BJ (cell line): ENCODE results near the gene RERE. TPM values are rescaled to one million over a fixed set of nuclear protein-coding genes. Genes with fewer than 3 reads are reported as not detected.

Experiments used
- CTCF ChIA-PET: fragments of 350-600 bp; formaldehyde crosslinking; extraction: SDS; loops from one replicate; lab custom pipeline; 2021; ENCODE audit warnings: antibody characterized with exemption, inconsistent platforms; lab: Yijun Ruan, JAX
- POLR2A ChIA-PET: fragments of 300-600 bp; sonication (Branson Sonifier 250); formaldehyde crosslinking; extraction: SDS; loops from one replicate; lab custom pipeline; 2021; ENCODE audit warnings: antibody characterized with exemption; lab: Charles Lee
- DNase-seq: peaks from one replicate; pipeline ENCODE4 v3.0.0-alpha.2; 2011; ENCODE audit warnings: low read depth
- H3K27me3 ChIP-seq: 2 replicates; pipeline ENCODE4 v1.6.0; 2011; ENCODE audit warnings: low read length; ENCODE audit not compliant: control insufficient read depth, insufficient read depth
- H3K36me3 ChIP-seq: 2 replicates; pipeline ENCODE4 v1.5.1; 2011; ENCODE audit warnings: low read length; ENCODE audit not compliant: control insufficient read depth, insufficient read depth
- H3K4me3 ChIP-seq: 2 replicates; pipeline ENCODE4 v1.5.1; 2011; ENCODE audit warnings: low read depth, mild to moderate bottlenecking, control low read depth, low read length
- CTCF ChIP-seq: IDR thresholded peaks from 2 replicates; pipeline ENCODE4 v1.5.1; 2011; ENCODE audit warnings: low read depth, mild to moderate bottlenecking, control low read depth, inconsistent platforms, low read length, moderate library complexity; ENCODE audit not compliant: insufficient read depth
- polyA plus RNA-seq: library from polyadenylated mRNA; depleted of rRNA; stranded (reverse); fragments of >200 nt; gene quantifications from 2 replicates; pipeline ENCODE4 v1.2.3, GENCODE V29; 2011

Gene RERE
- polyA plus RNA-seq, 1 experiment = 3.8 TPM

- no peak overlapping the region for H3K4me3 ChIP-seq
- CTCF ChIA-PET = interaction anchor here (0.9 to 3.9 kb wide), 13 partner anchors 10 to 317 kb away, joined by 3 to 16 read pairs (median 3); no protein-coding TSS in a partner anchor
- DNase-seq = no peak
- no peak for TF ChIP-seq CTCF
- peaks cover 3% of the 10 kb centered on the region for H3K36me3 ChIP-seq
- no peaks in the 10 kb centered on the region for H3K27me3 ChIP-seq
- POLR2A ChIA-PET = no interaction called here
These were observed 407.8 kb downstream of the RERE start for GRCh38 chr1:8409606-8410005.

GRCh38 chr1:8409106-8409505 is 408.3 kb downstream of the RERE start:
- CTCF ChIA-PET = interaction anchor here (0.6 to 3.9 kb wide), 13 partner anchors 10 to 317 kb away, joined by 3 to 16 read pairs (median 3); no protein-coding TSS in a partner anchor
- DNase-seq = no peak
- Histone ChIP-seq H3K27me3 (no peaks in the 10 kb centered on the region), H3K4me3 (no peak overlapping the region), H3K36me3 (peaks cover 3% of the 10 kb centered on the region)
- TF ChIP-seq CTCF = peak; percentile 59
- POLR2A ChIA-PET = interaction anchor here (0.6 kb wide), 1 partner anchor 47 kb away, joined by 3 read pairs; no protein-coding TSS in a partner anchor

- ChIA-PET POLR2A (interaction anchor here (0.6 kb wide), 1 partner anchor 48 kb away, joined by 3 read pairs; no protein-coding TSS in a partner anchor), CTCF (interaction anchor here (0.6 to 1.6 kb wide), 5 partner anchors 9 to 1832 kb away, joined by 3 to 8 read pairs (median 3); no protein-coding TSS in a partner anchor)
- H3K4me3 ChIP-seq = no peak overlapping the region
These were observed 409.1 kb downstream of the RERE start for GRCh38 chr1:8408151-8408839.

DNA sequence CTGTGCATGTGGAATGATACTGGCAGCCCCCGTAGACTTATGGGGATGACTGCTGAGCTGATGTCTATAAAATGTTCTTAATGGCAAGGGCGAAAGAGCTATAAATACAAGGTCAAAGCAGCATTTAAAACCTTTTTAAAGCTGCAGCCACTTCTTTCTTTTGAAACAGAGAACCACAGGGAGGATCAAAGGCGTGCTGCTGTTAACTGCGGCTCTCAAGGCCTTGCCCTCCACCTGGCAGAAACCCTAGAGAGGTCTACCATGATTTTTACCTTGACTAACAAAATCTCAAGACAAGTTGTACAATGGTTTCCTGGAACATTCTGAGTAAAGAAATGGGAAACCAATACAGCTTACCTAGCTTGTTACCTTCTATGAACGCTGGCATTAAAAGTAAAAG is 409.8 kb downstream of the RERE start:
- Histone ChIP-seq H3K4me3 (no peak overlapping the region), H3K36me3 (peaks cover 2% of the 10 kb centered on the region), H3K27me3 (no peaks in the 10 kb centered on the region)
- TF ChIP-seq CTCF = no peak
- CTCF ChIA-PET = interaction anchor here (0.6 to 1.4 kb wide), 3 partner anchors 12 to 1831 kb away, joined by 3 to 5 read pairs (median 3); no protein-coding TSS in a partner anchor
- POLR2A ChIA-PET = no interaction called here
- DNase-seq = no peak

More at GRCh38 chr1:8408151-8408839, 409.1 kb downstream of the RERE start:
- H3K27me3 ChIP-seq = no peaks in the 10 kb centered on the region
- DNase-seq = no peak
- TF ChIP-seq CTCF = no peak
- peaks cover 2% of the 10 kb centered on the region for H3K36me3 ChIP-seq

DNA sequence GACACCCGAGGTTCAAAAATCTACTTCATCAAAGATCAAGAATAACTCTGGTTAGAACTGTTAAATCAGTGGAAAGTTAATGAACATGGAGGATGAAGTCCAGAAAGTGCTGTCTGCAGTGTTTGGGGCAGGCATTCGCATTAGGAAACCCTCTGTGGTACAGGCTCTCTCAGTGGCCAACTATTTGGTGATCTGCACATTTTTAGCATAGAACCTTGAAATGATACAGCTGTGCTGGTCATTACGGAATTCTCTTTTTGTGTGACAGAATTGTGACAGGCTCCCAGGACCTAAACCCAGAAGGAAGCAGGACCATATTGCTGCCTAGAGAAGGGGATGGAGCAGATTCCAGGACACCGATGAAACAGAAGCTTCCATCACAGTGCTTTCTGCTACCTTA is 410.5 kb downstream of the RERE start:
- ChIA-PET POLR2A (no interaction called here), CTCF (interaction anchor here (0.9 to 1.4 kb wide), 3 partner anchors 10 to 33 kb away, joined by 3 to 5 read pairs (median 4); no protein-coding TSS in a partner anchor)
- no peak for TF ChIP-seq CTCF
- no peak for DNase-seq
- Histone ChIP-seq H3K4me3 (no peak overlapping the region), H3K27me3 (no peaks in the 10 kb centered on the region), H3K36me3 (peaks cover 4% of the 10 kb centered on the region)
